NCI-H187 (cell line): Measurements from ENCODE around the gene NTRK3.

ENCODE experiments used
- DNase-seq, 2 experiments: peaks; one replicate each; lab custom pipeline; 2025; lab: John Stamatoyannopoulos, UW

Gene NTRK3

DNA sequence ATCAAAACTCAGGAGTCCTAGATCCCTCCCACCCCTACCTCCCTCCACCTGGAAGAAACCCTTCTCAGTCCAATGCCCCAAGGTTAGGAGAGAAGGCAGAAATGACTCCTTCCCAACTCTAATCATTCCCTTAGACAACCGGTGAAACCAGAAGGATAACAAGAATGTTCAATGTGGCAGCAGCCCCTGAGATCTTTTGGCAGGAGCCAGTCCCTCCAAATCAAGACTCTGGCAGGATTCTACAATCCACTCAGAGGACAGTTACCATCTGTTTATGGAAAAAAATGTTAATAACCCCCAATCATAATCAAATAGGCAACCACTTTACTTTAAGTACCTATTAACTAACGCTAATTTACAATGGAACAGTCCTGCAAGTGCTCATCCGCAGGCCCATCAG, 136.5 kb downstream of the NTRK3 start:
- no peak for DNase-seq

DNA sequence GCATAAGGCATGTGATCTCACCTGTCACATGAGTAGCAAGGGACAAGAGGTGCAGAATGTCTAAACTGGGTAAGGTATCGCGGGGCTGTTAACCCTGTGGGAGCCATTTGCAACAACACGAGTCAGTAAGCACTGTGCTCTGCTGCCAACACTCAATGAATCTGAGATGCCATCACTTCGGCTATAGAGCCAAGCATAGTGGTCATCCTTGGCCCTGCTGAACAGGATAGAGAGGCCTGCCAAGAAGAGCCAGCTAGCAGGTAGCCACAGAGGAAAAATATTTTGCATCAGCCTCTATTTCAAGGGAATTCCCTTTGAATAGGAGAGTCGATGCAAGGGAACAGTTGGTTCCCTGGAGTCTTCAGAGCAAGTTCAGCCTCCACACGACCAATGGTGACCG, 137.8 kb downstream of the NTRK3 start:
- no peak for DNase-seq

DNA sequence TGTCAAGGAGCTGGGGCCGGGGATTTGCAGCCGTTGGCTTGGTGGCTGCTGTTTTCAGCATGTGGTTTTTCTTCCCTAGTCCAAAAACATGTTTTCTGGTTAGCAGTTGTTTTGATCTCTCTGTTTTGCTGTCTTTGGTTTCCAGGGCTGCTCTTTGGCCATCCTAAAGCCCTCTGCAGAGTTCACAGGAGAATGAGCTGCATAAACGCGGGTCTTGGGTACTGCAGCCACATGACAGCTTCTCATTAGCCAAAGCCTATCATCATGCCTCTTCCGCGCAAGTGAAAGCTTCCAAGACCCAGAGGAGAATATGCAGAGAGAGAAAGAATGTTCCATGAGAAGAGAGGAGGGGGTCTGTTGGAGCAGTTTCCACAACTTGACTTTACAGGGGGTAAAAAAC, 138.5 kb downstream of the NTRK3 start:
- DNase-seq = no peak

GRCh38 chr15:88115486-88116152, 140.9 kb downstream of the NTRK3 start:
- DNase-seq = no peak

DNA sequence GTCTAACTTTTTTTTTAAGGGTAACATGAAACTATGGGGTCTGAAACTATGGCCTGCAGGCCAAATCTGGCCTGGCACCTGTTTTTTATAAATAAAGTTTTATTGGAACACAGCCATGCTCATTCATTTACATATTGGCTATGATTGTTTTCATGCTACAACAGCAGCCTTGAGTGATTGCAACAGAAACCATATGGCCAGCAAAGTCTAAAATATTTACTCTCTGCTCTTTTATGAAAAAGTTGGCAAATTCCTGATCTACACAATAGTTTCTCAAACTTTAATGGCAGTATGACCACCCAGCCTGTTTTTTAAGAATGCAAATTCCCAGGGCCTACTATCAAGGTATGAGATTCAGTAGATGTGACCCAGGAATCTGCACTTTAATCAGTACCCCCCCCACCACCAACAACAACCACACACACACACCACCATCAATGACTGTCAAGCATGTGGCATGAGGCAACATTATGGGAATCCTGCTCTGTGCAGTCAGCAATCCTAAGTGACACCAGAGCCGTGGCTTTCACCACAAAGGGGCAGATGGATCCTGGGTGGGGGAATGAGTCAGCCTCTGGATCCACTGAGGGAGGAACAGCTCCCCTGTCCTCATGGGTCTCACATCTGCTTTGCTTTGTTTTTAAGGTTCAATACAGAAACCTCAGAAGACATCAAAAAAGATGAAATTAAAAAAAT, 142.8 kb downstream of the NTRK3 start:
- DNase-seq = no peak

- peak in 1 of 2 experiments; percentile 5 for DNase-seq
Measured at GRCh38 chr15:88108991-88109390, 147.5 kb downstream of the NTRK3 start.

GRCh38 chr15:88108477-88108876, 148.1 kb downstream of the NTRK3 start:
- DNase-seq = no peak

GRCh38 chr15:88106074-88106473, 150.5 kb downstream of the NTRK3 start:
- DNase-seq = no peak

- DNase-seq = no peak
Measured at GRCh38 chr15:88104357-88104756, 152.2 kb downstream of the NTRK3 start.

DNA sequence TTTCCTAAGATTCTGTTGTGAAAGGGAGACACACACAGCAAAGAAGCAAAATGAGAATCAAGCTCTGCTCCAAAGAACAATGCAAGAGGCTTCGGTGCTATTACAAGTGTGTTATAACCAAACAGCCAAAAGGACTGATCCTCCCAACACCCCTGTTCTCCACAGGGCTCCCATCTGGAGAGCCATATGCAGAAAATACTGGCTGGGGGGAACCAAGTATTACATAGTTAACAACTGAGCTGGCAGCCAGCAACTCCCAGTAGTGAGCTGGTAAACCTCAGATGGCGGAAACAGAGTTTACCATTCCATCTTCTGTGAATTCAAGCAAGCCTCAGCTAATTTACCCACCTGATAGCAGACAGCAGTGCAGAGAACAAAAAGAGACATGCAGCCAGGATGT, 156.4 kb downstream of the NTRK3 start:
- no peak for DNase-seq

DNA sequence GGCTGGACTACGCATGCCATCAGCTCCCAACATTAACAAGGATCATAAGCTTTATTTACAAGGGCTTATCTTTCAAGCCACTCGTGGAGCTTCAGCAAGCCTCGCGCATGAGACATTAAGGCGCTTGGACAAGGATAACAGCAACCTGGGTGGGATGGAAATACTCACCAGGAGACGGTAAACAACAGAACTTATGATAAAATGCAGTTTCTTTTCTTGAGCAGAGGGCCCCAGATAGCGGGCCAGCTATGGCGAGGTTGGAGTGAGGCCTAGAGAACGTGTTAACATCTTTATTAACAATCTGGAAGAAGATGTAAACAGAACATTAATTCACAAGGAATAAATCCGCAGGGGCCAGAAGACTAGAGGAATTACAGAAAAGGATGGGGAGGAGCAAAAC, 158.2 kb downstream of the NTRK3 start:
- no peak for DNase-seq

DNA sequence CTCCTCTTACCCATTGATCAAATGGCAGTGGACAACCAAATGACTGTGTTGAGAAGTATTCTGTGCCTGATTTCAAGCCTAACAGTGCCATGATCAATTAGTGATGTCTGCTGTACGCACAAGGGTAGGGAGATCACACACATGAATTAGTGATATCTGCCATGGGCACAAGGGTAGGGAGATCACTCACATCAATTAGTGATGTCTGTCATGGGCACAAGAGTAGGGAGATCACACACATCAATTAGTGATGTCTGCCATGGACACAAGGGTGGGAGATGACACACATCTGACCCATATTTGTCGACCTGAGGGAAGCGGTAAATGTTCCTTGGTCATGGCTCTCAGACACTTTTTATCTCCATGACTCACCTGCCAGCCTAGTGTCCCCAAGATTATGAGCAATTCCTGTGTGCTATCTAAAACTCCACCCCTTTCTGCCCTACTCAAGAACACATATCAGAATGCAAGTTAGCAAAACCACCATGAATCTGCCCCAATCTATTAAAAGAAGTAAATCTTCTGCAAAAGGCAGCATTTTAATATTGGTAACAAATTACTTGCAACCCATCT, 165.0 kb downstream of the NTRK3 start:
- no peak for DNase-seq

- no peak for DNase-seq
Measured at GRCh38 chr15:88090481-88091011, 166.0 kb downstream of the NTRK3 start.

DNA sequence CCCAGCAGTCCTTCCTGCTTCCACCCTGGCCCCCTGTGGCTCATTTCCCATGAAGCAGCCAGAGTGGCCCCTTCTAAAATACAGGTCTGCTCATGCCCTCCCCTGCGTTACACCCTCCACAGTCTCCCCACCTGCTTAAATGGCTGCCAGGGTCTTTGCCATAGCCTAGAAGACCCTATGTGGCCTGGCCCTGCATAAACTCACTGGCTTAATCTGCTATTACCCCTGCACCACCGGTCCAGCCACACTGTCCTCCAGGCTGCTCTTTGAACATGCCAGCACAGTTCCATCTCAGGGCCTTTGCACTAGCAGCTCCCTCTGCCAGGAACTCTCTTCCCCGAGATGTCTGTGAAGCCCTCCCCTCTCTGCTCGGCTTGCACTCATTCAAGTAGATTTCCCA, 166.8 kb downstream of the NTRK3 start:
- DNase-seq = no peak

DNA sequence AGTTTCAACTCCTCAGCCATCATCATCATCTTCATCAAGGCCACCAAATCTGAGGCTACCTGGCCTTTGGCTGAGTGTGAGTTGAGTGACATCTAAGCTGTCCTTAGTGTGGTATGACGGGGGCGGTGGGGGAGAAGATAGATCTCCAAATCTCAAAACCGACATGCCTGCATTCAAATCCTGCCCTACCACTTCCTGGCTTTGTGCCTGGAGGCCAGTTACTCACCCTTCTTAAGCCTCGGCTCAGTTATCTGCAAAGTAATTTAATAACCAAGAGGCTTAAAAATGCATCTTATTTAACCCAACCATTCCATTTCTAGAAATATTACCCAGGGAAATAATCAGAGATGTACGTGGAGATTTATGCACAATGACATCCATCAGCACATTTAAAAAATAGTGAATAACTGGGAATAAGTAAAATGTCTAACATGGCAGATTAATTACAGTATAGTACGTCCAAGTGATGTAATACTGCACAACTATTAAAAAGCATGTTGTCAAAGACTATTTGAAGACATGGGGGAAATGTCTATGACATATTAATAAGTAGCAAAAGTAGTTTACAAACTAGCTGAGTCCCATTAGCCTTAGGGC, 167.4 kb downstream of the NTRK3 start:
- no peak for DNase-seq

- DNase-seq = no peak
Measured at GRCh38 chr15:88083811-88084760, 172.5 kb downstream of the NTRK3 start.

DNA sequence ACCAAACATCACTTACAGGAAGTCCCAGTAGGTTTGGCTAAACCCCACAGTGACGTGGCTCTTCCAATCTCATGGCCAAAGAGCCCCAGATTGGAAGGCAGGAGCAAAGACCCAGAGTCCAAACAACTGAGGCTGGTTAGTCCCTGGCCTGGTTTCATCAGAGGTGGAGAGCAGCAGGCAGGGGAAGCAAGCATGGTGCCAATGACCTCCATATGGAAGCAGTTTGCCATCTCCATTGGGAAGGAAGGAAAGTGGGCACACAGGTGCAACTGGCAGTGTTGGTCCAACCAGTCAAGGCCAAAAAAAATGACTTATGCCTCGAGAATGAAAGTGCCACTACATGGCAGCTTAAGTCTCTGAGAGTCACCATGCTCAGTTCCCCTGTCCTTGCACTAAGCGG, 175.9 kb downstream of the NTRK3 start:
- DNase-seq = no peak

DNA sequence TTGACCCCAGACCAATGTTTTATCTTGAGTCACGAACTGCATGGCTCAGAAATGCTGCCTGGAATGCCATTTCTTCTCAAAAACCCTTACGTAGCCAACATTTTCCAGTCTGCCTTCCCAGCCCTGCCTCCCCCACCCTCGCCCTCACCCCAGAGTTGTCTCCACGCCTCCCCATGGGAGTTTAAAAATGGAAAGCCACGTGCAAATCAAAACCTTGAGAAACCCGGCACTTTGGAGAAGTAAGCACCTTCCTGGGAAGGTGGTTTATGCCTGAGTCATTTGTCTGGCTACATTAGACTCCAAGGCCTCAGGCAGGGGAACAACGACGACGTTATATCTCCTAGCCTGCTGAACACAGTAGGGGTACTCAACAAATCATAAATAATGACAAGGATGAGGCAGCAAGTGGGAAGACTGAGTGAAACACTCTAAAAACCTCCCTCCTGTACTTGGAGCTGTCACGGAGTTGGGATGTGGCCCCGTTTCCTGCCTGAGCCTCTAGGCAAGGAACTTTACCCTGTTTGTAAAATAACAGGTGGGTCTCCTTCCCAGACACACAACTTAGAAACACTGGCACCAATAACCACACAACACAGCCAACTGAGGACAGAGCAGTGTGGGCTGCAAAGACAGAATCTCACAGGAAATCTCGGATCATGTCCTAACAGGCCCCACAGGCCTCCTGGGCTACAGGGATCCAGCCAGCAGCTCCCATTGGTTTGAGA, 179.1 kb downstream of the NTRK3 start:
- no peak for DNase-seq

DNA sequence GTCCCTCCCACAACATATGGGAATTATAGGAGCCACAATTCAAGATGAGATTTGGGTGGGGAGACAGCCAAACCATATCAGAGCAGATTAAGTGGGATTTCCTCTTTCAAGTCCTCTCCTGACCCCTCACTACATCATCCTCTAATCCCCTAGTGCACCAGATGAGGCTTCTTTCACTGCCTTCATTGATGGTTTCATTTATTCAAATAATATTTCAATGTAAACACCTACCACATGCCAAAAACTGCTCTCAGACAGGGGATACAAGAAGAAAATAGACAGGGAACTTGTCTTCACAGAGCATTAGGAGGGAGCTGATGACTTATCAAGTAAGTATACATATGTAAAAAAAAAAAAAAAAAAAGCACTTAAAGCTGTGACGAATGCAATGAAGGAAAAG, 180.2 kb downstream of the NTRK3 start:
- DNase-seq = no peak

- no peak for DNase-seq
Measured at GRCh38 chr15:88075102-88075501, 181.4 kb downstream of the NTRK3 start.

DNA sequence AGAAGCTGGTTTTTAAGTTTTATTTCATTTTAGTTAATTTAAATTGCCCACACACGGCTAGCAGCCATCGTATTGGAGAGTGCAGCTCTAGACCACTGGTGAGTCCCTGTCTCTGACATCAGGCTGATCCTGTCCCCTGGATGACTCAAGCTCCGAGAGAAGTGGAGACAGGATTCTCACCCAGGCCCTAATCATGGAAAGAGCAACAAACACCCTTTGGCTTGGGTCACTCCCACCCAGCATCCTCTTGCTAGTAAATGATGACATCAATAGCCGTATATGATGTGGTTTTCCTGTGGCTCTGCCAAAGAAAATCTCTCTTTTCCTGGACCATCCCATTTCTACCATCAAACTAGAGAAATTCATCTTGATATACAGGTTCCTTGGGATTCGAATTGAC, 182.2 kb downstream of the NTRK3 start:
- no peak for DNase-seq
